Stimulated activated CD8-positive, alpha-beta memory T cell treated with anti-CD3 and anti-CD28 coated beads, Interleukin-12 subunit alpha, Interleukin-12 subunit beta, amount 100 ng/mL, for 4 hours (primary cell): ENCODE results near the gene HSF4.

Source experiments
- DNase-seq: peaks from one replicate; pipeline ENCODE4 v3.0.0-alpha.2; 2020; ENCODE audit warnings: low read depth

HSF4 gene

GRCh38 chr16:67166598-67167168 lies 2.1 kb downstream of the HSF4 start:
- DNase-seq = no peak

GRCh38 chr16:67167588-67167987 lies 3.0 kb downstream of the HSF4 start:
- no peak for DNase-seq

- DNase-seq = no peak
These were observed 4.5 kb downstream of the HSF4 start for GRCh38 chr16:67169011-67169451.

GRCh38 chr16:67169642-67170167 lies 5.2 kb downstream of the HSF4 start:
- DNase-seq = no peak

GRCh38 chr16:67170168-67170948 lies 5.8 kb downstream of the HSF4 start, which contains the start of gene NOL3:
Gene NOL3, plus strand, starts transcription at chr16:67170538.
- no peak for DNase-seq

- no peak for DNase-seq
These were observed 6.6 kb downstream of the HSF4 start for GRCh38 chr16:67170949-67171649.

GRCh38 chr16:67173323-67173722 lies 8.8 kb downstream of the HSF4 start:
- no peak for DNase-seq

GRCh38 chr16:67173808-67174705 lies 9.5 kb downstream of the HSF4 start:
- DNase-seq = peak; percentile 37

GRCh38 chr16:67174706-67175231 lies 10.2 kb downstream of the HSF4 start:
- DNase-seq = no peak

GRCh38 chr16:67176662-67177061 lies 12.1 kb downstream of the HSF4 start:
- DNase-seq = no peak

GRCh38 chr16:67177743-67178699 lies 13.5 kb downstream of the HSF4 start:
- no peak for DNase-seq

GRCh38 chr16:67179421-67180080 lies 15.0 kb downstream of the HSF4 start:
- no peak for DNase-seq

- no peak for DNase-seq
These were observed 15.6 kb downstream of the HSF4 start for GRCh38 chr16:67180166-67180565.

GRCh38 chr16:67181346-67181745 lies 16.8 kb downstream of the HSF4 start:
- no peak for DNase-seq

- no peak for DNase-seq
These were observed 17.7 kb downstream of the HSF4 start for GRCh38 chr16:67182288-67182687.

GRCh38 chr16:67183284-67183626 lies 18.7 kb downstream of the HSF4 start:
- DNase-seq = no peak

- peak; percentile 81 for DNase-seq
These were observed 19.3 kb downstream of the HSF4 start, which contains the start of gene MATCAP1 for GRCh38 chr16:67183627-67184452. Gene MATCAP1, minus strand, starts transcription at chr16:67183963. Its CDS starts 3,353 bp downstream, at chr16:67180610.

- DNase-seq = no peak
These were observed 20.0 kb downstream of the HSF4 start for GRCh38 chr16:67184453-67184994.
